Prostate gland (tissue), 2 donors: Measurements from ENCODE around the gene PNMA8C. TPM values are rescaled to one million over a fixed set of nuclear protein-coding genes. Genes with fewer than 3 reads are reported as not detected.
"Not testable (repeated sequence)": the region's sequence is repeated elsewhere in the genome, so short reads cannot be mapped to it uniquely, and the experiment has no call there.

Experiments used
- DNase-seq: peaks from one replicate; pipeline ENCODE4 v3.0.0-alpha.2; 2019; ENCODE audit warnings: low spot score
- H3K27ac ChIP-seq, 2 donors: fragments of 200-600 bp; sonication (generic); 2 replicates each; pipeline ENCODE4 v1.5.1; 2017 to 2019
- H3K27me3 ChIP-seq: fragments of 200-600 bp; sonication (generic); replicated peaks from 2 replicates; pipeline ENCODE4 v1.5.1; 2019; ENCODE audit not compliant: insufficient read depth
- H3K36me3 ChIP-seq, 2 donors: fragments of 200-600 bp; sonication (generic); 1 replicate in 1 of 2; 2 replicates in 1 of 2; pipeline versions ENCODE4 v1.5.1 to v1.8.1; 2017 to 2019
- H3K4me1 ChIP-seq: fragments of 200-600 bp; sonication (generic); replicated peaks from 2 replicates; pipeline ENCODE4 v1.5.1; 2019
- H3K4me3 ChIP-seq, 2 donors: fragments of 200-600 bp; sonication (generic); 2 replicates each; pipeline ENCODE4 v1.5.1; 2017 to 2019
- H3K9me3 ChIP-seq: fragments of 200-600 bp; sonication (generic); 2 replicates; pipeline ENCODE4 v1.5.1; 2017
- POLR2A ChIP-seq: fragments of 450-650 bp; IDR thresholded peaks from one replicate; pipeline ENCODE4 v1.6.1; 2016; ENCODE audit warnings: antibody characterized with exemption, mild to moderate bottlenecking
- POLR2AphosphoS5 ChIP-seq: sonication (generic); formaldehyde crosslinking; IDR thresholded peaks from one replicate; pipeline ENCODE4 v1.6.1; 2017; ENCODE audit warnings: antibody characterized with exemption
- WGBS: methylation state at CpG from one replicate; pipeline ENCODE4 v1.1.5; 2018; 5-methylcytosine and 5-hydroxymethylcytosine counted together
- intact Hi-C: fragments of 100-400 bp; cut with DNase I; formaldehyde crosslinking; loops from one replicate; pipeline ENCODE4 v1.14.2; 2022
- total RNA-seq, 2 donors: library from RNA; depleted of rRNA; stranded (reverse); fragments of >200 nt; gene quantifications; one replicate each; pipeline ENCODE4 v1.1.0, GENCODE V29; 2016
- TF ChIP-seq, protein P1 (sequence below), 4 experiments: fragments of 200-600 bp in 2 of 4; fragments of 450-650 bp in 2 of 4; sonication (generic) in 2 of 4; IDR thresholded peaks; 1 replicate in 3 of 4; 2 replicates in 1 of 4; pipeline ENCODE4 v1.5.1; 2016 to 2019; ENCODE audit warnings: antibody characterized with exemption in 4 of 4, mild to moderate bottlenecking in 2 of 4, moderate library complexity in 2 of 4

PNMA8C gene
- total RNA-seq, 2 donors from 2014 or later: 1.6 TPM; not detected in 1

DNA sequence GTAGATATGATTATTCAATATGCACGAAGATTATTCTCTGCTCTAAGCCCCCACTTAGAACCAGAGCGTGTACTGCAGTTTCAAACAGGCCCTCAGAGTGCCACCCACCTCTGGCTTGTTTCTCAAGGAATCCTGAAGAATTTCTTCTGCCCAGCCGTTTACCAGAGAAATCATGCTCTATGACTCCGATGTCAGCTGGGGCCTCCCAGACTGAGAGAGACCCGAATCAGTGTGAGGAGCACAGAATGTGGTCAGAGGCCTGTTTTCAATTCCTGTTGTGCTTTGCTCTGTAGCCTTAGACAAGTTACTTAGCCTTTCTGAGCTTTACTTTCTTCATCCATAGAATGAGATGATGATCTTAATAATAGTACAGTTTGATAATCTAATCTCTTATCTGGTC, 5.5 kb downstream of the PNMA8C start:
- WGBS: 79% methylated on average over 5 of the region's 5 CpGs
- H3K27me3 ChIP-seq: no peaks in the 10 kb centered on the region
- H3K36me3 ChIP-seq: no peaks in the 10 kb centered on the region
- TF ChIP-seq, protein P1, sequence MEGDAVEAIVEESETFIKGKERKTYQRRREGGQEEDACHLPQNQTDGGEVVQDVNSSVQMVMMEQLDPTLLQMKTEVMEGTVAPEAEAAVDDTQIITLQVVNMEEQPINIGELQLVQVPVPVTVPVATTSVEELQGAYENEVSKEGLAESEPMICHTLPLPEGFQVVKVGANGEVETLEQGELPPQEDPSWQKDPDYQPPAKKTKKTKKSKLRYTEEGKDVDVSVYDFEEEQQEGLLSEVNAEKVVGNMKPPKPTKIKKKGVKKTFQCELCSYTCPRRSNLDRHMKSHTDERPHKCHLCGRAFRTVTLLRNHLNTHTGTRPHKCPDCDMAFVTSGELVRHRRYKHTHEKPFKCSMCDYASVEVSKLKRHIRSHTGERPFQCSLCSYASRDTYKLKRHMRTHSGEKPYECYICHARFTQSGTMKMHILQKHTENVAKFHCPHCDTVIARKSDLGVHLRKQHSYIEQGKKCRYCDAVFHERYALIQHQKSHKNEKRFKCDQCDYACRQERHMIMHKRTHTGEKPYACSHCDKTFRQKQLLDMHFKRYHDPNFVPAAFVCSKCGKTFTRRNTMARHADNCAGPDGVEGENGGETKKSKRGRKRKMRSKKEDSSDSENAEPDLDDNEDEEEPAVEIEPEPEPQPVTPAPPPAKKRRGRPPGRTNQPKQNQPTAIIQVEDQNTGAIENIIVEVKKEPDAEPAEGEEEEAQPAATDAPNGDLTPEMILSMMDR (IDR thresholded peaks at IDR 0.05): no peak
- no peak for TF ChIP-seq POLR2A
- no peak for TF ChIP-seq POLR2AphosphoS5
- no peaks in the 10 kb centered on the region for H3K4me1 ChIP-seq
- no peak overlapping the region for H3K27ac ChIP-seq
- intact Hi-C loops: no loop called here
- no peak for DNase-seq
- no peak overlapping the region for H3K4me3 ChIP-seq
- H3K9me3 ChIP-seq: no peaks in the 10 kb centered on the region

DNA sequence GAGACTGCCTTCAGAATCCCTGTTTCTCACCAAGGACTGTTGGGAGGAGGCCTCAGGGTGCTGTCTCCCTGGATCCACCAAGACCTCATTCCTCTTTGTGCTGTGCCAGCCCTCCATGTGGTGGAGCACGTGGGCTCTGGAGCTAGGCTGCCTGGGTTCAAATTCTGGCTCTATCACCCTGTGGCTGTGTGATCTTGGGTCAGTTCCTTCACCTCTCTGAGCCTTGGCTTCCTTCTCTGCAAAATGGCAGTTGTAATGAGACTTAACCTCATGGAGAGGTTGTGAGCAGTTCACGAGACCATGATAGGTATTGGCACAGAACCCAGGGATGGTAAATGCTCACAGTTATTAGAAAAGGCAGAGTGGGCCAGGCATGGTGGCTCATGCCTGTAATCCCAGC, 6.4 kb downstream of the PNMA8C start:
- WGBS: 94% methylated on average over 2 of the region's 2 CpGs
- Histone ChIP-seq H3K27ac (no peak overlapping the region), H3K4me1 (no peaks in the 10 kb centered on the region), H3K27me3 (no peaks in the 10 kb centered on the region), H3K36me3 (no peaks in the 10 kb centered on the region), H3K4me3 (no peak overlapping the region), H3K9me3 (no peaks in the 10 kb centered on the region)
- intact Hi-C loops: no loop called here
- TF ChIP-seq POLR2AphosphoS5: no peak
- DNase-seq: no peak

DNA sequence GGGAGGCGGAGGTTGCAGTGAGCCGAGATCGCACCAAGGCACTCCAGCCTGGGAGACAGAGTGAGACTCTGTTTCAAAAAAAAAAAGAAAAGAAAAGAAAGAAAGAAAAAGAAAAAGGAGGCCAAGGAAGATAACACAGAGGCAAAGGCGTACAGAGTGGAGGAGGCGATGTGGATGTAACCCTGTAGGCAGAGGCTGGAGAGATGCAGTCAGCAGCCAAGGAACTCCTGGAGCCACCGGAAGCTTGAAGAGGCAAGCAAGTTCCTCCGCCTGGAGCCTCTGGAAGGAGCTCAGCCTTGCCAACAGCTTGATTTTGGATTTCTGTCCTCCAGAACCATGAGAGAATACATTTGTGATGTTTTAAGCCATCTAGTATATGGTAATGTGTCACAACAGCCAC, 8.7 kb downstream of the PNMA8C start:
- WGBS: 87% methylated on average over 7 of the region's 7 CpGs
- no peak for DNase-seq
- TF ChIP-seq, protein P1 (IDR thresholded peaks at IDR 0.05): no peak
- TF ChIP-seq POLR2A (no peak), POLR2AphosphoS5 (no peak)
- no peak overlapping the region for H3K27ac ChIP-seq
- intact Hi-C loops: no loop called here
- H3K36me3 ChIP-seq: no peaks in the 10 kb centered on the region
- H3K4me3 ChIP-seq: no peak overlapping the region
- H3K9me3 ChIP-seq: no peaks in the 10 kb centered on the region
- H3K27me3 ChIP-seq: no peaks in the 10 kb centered on the region
- no peaks in the 10 kb centered on the region for H3K4me1 ChIP-seq

DNA sequence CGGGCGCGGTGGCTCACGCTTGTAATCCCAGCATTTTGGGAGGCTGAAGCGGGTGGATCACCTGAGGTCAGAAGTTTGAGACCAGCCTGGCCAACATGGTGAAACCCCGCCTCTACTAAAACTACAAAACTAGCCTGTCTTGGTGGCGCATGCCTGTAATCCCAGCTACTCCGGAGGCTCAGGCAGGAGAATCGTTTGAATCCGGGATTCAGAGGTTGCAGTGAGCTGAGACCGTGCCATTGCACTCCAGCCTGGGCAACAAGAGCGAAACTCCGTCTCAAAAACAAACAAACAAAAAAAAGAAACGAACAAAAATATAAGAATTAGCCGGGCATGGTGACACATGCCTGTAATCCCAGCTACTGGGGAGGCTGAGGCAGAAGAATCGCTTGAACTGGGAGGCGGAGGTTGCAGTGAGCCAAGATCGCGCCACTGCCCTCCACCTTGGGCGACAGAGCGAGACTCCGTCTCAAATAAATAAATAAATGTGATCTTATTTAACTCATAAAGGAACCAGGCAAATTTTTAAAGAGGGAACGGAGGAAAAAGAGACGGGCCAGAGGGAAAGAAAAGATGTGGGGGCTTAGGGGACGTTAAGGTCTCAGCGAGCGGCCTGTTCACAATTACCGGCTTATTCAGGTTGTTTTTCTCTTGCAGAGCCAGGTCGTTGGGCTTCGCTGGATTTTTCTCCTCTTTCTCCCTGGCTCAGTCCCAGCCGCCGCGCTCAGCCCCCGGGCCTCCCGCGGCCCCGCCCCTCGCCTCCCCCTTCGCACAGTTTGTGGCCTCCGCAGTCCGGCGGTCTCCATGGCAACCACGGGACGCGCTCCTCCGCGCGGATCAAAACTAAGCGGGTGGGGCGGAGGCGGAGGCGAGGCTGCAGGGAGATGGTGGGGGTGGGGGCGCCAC, 12.7 kb downstream of the PNMA8C start:
- H3K27me3 ChIP-seq, H3K9me3 ChIP-seq, H3K4me1 ChIP-seq, H3K36me3 ChIP-seq, intact Hi-C loops: not testable (repeated sequence)
- 16% methylated on average over 53 of the region's 53 CpGs for WGBS
- peak; percentile 7 for TF ChIP-seq POLR2AphosphoS5
- peak; percentile 59 for DNase-seq
- Histone ChIP-seq H3K27ac (peak overlapping the region; percentile 37 to 49), H3K4me3 (peak overlapping the region; percentile 20 to 24)

- H3K9me3 ChIP-seq, intact Hi-C loops, H3K4me3 ChIP-seq, DNase-seq, H3K36me3 ChIP-seq, H3K4me1 ChIP-seq, H3K27me3 ChIP-seq, H3K27ac ChIP-seq: not testable (repeated sequence)
- WGBS: 97% methylated on average over 22 of the region's 22 CpGs
Observed at GRCh38 chr19:46414899-46415298, 13.8 kb downstream of the PNMA8C start.

DNA sequence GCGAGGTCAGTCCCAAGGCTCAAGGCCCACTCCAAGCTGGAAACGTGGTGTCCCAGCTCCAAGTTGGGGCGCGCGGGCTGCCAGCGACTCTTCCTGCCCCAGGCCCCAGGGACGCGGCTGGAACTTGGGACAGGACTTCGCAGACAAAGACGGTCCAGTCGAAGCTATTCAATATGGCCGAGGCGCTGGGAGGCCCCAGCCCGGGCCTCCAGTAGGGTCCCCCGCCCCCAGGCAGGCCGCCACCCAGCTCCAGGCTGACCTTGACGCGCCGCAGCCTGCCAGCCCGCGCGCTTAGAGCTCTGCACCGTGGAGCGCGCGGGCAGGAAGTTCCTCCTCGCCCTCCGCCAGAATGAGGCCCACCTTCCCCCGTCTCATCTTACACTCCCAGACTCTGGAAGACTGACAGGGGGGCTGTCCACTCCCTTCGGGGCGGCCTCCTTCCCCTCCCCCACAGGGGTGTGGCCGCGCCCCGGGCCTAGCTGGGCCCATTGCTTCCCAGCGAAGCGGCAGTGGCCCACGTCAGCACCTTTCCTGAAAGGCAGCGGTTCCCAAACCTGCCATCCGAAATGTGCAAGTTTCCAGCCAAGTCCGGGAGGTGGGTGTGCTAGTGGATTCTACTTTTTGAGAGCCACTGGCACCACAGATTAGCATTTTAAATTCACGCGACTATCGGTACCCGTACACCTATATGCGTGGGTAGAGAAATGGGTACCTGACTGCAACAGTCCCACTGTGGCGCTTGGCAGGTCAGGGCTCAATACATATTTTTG, 15.3 kb downstream of the PNMA8C start, which contains the start of gene CCDC8:
CCDC8 (minus strand) TSS at position 303 of the 770 bp plus-strand sequence. CDS start 754 bp downstream, outside the sequence.
- intact Hi-C loops: no loop called here
- Histone ChIP-seq H3K27me3 (no peaks in the 10 kb centered on the region), H3K9me3 (no peaks in the 10 kb centered on the region), H3K4me3 (peak within 1 kb of the TSS; percentile 31 to 38), H3K27ac (peak within 1 kb of the TSS; percentile 45 to 56), H3K4me1 (no peaks in the 10 kb centered on the region), H3K36me3 (no peaks in the 10 kb centered on the region)
- peak; percentile 85 for DNase-seq
- TF ChIP-seq, protein P1 (IDR thresholded peaks at IDR 0.05): no peak
- peak; percentile 89 for TF ChIP-seq POLR2A
- TF ChIP-seq POLR2AphosphoS5: peak; percentile 93
- WGBS: 8% methylated on average over 45 of the region's 46 CpGs
